Ovary (tissue), 3 donors: ENCODE data around the gene CERS6.

Experiments
- EP300 ChIP-seq: sonication (generic); formaldehyde crosslinking; IDR thresholded peaks from one replicate; pipeline ENCODE4 v1.6.1; 2017; ENCODE audit warnings: antibody characterized with exemption
- TF ChIP-seq, protein P1 (sequence below), 3 donors: fragments of 450-650 bp in 2 of 3; fragments of 200-600 bp in 1 of 3; IDR thresholded peaks; one replicate each; pipeline versions ENCODE4 v1.5.1 to v1.8.0; 2016 to 2022; ENCODE audit warnings: antibody characterized with exemption in 3 of 3, mild to moderate bottlenecking in 1 of 3
- donor health status: DM: no; HTN: no; CAD: no.

- TF ChIP-seq, protein P1, sequence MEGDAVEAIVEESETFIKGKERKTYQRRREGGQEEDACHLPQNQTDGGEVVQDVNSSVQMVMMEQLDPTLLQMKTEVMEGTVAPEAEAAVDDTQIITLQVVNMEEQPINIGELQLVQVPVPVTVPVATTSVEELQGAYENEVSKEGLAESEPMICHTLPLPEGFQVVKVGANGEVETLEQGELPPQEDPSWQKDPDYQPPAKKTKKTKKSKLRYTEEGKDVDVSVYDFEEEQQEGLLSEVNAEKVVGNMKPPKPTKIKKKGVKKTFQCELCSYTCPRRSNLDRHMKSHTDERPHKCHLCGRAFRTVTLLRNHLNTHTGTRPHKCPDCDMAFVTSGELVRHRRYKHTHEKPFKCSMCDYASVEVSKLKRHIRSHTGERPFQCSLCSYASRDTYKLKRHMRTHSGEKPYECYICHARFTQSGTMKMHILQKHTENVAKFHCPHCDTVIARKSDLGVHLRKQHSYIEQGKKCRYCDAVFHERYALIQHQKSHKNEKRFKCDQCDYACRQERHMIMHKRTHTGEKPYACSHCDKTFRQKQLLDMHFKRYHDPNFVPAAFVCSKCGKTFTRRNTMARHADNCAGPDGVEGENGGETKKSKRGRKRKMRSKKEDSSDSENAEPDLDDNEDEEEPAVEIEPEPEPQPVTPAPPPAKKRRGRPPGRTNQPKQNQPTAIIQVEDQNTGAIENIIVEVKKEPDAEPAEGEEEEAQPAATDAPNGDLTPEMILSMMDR (IDR thresholded peaks at IDR 0.05): peak in 1 of 3 donors; percentile 25
- TF ChIP-seq EP300: no peak
Measured at GRCh38 chr2:168705534-168706470, 249.7 kb downstream of the CERS6 start.
